GM21390 (cell line): ENCODE data around the gene EYS.

ENCODE experiments used
- ATAC-seq: cut with Tn5 transposase; IDR thresholded peaks from one replicate; pipeline ENCODE4 v1.9.1; 2021; ENCODE audit not compliant: unreplicated experiment

Gene EYS

GRCh38 chr6:64750910-64751309 lies 956.1 kb downstream of the EYS start:
- ATAC-seq = no peak

- no peak for ATAC-seq
Measured at GRCh38 chr6:64737418-64737817, 969.6 kb downstream of the EYS start.

GRCh38 chr6:64736421-64736950 lies 970.5 kb downstream of the EYS start:
- ATAC-seq = no peak

DNA sequence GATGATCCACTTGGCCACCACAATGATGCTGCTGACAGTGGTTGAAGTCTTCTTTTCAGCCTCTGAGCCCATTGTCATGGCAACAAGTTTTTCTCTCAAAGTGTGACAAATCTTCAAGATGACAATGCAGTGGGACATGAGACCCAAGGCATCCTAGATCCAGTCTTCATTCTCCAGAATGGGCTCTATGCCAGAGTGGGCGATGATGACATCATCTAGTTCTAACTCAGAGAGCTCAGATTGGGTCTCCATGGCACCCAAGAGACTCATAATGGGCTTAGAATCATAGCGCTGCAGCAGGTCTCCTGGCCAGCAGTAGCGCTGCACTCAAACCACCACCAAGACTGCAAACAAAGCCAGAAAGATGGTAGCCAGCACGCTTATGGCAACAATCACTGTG lies 973.6 kb downstream of the EYS start:
- no peak for ATAC-seq

GRCh38 chr6:64732888-64733287 lies 974.1 kb downstream of the EYS start:
- no peak for ATAC-seq

DNA sequence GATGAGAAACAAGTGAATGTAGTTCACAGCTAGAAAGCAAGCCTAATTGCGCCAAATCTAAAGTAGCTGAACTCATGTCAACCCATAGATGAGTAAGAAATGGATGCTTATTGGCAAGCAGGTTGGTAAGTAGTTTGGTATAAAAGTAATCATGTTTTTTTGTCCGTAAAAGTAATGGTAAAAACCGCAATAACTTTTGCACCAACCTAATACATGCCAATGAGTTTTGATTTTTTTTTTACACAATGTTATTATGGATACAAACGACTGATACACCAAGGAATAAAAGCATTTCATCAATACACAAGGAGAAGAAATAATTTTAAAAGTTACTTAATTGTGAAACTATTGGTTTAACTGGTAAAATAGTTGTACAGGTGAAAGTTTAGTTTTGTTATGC lies 977.5 kb downstream of the EYS start:
- ATAC-seq = no peak

DNA sequence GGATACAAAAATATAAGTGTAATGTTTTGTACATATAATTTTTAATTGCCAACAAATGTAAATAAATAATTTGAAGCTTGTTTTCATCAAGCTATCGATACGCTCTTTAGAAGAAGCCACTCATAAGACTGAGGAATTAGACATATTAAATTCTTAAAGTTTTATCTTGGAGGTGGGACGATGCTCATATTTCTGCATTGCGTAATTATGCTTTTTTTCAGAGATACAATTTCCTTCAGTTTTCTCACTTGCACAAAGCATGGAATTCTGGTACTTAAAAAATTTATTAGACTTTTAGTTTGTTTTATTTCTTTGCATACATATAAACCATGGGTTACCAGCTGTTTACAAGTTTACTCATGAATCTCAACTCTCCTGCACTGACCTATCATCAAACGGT lies 980.0 kb downstream of the EYS start:
- no peak for ATAC-seq

DNA sequence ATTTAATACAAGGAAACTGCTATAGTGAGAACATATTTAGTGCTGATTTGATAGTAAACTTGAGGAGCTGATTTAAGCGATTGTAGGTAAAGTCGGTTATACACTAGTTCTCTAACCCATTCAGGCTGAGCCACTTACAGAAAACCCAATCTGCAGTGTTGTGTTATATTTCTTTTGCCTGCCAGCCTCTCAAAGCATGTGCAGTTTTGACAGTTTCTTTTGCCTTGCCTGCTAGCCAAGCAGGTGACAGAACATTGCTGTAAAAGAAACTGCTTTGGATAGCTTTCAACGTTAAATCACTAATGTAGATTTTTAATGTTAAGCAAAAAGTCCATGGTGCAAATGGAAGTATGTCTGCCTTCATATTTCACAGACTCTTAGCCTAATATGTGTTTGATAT lies 982.9 kb downstream of the EYS start:
- no peak for ATAC-seq

GRCh38 chr6:64723327-64724058 lies 983.5 kb downstream of the EYS start:
- no peak for ATAC-seq

DNA sequence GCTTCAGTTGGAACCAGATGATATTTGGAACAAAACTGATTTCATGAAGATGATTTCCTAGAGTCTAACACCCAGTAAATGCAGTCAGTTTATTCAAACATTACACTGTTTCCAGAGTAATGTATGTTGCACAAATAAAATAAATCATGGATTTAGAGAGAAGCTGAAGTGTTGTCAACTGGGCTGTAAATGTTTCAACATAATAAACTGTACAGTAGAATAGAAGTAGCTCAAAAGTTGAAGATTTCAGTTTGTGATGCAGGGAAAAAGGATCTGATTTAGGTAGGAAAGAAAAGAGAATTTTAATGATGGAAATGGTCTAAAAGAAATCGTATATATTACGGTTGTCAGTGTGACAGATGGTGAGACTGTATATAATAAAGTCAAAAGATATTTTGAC lies 985.2 kb downstream of the EYS start:
- ATAC-seq = no peak

DNA sequence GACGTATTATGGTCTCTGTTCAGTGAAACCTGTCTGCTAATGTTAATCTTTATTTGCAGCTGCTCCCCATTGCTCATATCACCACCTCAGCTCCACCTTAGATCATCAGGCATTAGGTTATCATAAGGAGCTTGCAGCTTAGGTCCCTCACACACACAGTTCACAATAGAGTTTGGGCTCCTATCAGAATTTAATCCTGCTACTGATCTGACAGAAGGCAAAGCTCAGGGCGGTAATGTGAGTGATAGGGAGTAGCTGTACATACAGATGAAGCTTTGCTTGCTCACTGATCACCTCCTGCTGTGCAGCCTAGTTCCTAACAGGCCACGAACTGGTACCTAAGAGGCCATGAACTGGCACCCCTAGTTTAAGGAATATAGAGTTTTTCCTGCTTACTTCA lies 989.7 kb downstream of the EYS start:
- ATAC-seq = no peak

DNA sequence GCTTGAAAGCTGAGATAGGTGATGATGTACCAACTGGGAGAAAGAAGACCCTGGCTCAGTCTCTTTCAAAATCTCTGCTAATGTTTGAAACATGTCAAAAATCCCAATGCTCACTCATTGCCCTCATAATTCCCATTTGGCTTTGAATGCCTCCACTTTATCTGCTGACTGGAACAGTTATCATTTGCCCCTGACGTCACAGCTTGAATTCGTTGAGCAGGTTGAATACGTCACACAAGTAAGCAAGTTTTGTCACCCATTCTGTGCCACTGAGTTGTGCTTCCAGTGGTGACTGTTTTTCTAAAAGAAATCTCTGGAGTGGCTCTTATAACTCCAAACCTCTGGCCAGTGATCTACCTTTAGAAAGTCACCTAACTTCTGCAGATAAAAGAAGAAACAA lies 991.4 kb downstream of the EYS start:
- no peak for ATAC-seq

DNA sequence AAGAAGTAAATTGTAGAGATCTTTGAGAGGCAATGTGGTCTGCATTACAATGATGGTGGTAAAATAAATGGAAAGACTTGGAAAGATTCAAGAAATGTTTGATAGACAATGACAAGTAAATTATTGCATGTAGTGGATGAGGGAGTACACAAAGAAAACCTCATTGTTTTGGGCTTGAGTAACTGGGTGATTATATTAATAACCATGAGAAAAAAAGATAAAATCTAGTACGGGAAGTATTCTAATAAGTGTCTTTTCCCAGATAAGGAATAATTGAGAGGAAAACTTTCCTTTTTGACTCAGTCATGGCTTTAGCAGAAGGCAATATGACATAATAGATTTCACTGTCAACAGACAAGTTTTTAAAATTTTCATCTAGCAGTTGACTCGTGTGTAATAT lies 993.0 kb downstream of the EYS start:
- no peak for ATAC-seq

DNA sequence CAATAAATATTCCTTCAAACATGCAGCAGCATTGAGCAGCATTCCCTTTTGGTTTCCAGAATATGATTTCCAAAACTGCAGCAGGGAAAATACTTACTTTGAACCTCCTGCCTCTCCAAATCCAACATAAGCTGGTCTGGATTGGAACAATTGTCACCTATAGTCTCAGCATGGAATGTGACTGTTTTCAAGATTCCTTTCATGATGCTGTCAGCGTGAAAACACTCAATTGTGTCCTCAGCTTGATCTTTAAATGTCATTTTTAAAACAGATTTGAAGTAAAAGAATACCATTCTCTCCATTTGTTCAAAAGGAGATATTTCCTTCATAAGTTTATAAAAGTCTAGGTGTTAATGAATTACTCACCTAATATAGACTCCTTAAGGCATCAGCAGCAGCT lies 993.9 kb downstream of the EYS start:
- ATAC-seq = no peak

- no peak for ATAC-seq
Measured at GRCh38 chr6:64712606-64713005, 994.4 kb downstream of the EYS start.

DNA sequence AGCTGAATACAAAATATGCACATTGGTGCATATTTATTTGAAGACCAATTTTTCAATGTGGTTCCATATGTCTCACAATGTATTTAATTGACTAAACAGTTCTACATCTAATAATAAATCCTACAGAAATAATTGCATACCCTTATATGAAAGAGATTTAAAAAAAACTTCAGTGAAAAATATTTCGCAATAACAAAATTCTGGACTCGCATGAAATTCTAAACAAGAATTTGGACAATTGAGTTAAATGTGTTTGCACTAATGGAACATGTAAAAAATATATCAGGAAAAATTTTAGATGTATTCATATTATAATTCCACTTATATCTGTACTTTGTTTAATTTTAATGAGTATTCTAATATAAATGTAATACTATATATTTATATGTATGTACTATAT lies 1003.1 kb downstream of the EYS start:
- ATAC-seq = no peak

GRCh38 chr6:64696053-64696452 lies 1011.0 kb downstream of the EYS start:
- ATAC-seq = no peak

GRCh38 chr6:64694356-64694755 lies 1012.7 kb downstream of the EYS start:
- ATAC-seq = no peak

DNA sequence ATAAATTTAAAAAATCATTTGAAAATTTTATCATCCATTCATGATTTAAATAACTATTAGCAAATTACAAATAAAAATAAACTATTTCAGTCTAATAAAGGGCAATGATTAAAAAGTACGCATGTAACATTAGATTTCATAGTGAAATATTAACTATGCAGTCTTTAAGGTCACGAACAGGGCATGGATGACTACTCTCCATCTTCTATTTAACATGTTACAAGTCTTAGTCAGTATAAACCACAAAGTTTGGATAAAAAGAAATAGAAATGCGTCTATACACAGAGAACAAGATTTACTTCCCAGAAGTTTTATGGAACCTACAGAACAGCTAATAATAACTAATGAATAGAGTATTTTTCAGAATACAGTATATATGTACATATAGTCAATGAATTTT lies 1016.0 kb downstream of the EYS start:
- no peak for ATAC-seq

DNA sequence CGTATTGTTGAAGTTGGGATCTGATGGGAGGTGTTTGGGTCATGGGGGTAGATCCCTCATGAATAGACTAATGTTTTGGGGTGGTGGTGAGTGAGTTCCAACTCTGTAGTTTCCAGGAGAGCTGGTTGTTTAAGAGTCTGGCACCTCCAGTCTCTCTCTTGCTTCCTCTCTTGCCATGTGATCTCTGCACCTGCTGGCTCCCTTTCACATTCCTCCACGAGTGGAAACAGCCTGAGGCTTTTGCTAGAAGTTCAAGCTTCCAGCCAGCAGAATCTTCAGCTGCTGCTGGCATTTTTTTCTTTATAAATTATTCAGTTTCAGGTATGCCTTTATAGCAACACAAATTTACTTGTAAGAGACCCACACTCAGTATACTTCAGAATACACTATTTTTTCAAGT lies 1021.6 kb downstream of the EYS start:
- no peak for ATAC-seq

GRCh38 chr6:64683682-64684081 lies 1023.3 kb downstream of the EYS start:
- no peak for ATAC-seq

- no peak for ATAC-seq
Measured at GRCh38 chr6:64681416-64682160, 1025.4 kb downstream of the EYS start.
